SKM-1 treated with dmso at 0.1 percent for 144 hours (cell line): ENCODE results near the gene AATF.

ENCODE experiments used
- DNase-seq: peaks from one replicate; lab custom pipeline; 2025; ENCODE audit not compliant: unreplicated experiment; lab: John Stamatoyannopoulos, UW

AATF gene, protein sequence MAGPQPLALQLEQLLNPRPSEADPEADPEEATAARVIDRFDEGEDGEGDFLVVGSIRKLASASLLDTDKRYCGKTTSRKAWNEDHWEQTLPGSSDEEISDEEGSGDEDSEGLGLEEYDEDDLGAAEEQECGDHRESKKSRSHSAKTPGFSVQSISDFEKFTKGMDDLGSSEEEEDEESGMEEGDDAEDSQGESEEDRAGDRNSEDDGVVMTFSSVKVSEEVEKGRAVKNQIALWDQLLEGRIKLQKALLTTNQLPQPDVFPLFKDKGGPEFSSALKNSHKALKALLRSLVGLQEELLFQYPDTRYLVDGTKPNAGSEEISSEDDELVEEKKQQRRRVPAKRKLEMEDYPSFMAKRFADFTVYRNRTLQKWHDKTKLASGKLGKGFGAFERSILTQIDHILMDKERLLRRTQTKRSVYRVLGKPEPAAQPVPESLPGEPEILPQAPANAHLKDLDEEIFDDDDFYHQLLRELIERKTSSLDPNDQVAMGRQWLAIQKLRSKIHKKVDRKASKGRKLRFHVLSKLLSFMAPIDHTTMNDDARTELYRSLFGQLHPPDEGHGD

DNA sequence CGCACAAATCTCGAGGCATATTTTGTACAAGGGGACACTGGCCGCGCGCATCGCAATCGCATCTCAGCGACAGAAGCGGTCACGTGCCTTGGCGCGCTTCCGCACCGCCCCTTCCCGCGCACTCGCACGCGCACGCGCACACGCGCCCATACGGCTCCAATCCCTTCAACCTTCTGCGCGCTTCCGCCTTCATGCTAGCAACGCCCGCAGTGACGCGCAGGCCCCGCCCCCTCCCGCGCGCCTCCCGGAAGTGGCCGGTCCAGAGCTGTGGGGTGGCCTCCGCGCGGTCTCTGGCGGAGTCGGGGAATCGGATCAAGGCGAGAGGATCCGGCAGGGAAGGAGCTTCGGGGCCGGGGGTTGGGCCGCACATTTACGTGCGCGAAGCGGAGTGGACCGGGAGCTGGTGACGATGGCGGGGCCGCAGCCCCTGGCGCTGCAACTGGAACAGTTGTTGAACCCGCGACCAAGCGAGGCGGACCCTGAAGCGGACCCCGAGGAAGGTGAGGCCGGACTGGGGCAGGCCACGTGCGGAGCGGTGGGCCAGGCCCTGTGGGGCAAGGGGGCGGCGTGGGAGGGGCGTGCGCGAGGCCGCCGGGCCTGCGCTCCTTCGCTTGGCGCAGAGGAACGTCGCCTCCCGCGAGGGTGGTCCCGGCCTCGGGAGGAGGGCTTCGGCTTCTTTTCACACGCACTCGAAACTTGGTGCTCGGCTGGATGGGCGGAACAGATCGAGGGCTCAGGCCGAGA, at the start of gene AATF:
AATF (plus strand) TSS at position 238 of the 744 bp plus-strand sequence; CDS start at position 410, 172 bp downstream.
- DNase-seq: peak; percentile 94

DNA sequence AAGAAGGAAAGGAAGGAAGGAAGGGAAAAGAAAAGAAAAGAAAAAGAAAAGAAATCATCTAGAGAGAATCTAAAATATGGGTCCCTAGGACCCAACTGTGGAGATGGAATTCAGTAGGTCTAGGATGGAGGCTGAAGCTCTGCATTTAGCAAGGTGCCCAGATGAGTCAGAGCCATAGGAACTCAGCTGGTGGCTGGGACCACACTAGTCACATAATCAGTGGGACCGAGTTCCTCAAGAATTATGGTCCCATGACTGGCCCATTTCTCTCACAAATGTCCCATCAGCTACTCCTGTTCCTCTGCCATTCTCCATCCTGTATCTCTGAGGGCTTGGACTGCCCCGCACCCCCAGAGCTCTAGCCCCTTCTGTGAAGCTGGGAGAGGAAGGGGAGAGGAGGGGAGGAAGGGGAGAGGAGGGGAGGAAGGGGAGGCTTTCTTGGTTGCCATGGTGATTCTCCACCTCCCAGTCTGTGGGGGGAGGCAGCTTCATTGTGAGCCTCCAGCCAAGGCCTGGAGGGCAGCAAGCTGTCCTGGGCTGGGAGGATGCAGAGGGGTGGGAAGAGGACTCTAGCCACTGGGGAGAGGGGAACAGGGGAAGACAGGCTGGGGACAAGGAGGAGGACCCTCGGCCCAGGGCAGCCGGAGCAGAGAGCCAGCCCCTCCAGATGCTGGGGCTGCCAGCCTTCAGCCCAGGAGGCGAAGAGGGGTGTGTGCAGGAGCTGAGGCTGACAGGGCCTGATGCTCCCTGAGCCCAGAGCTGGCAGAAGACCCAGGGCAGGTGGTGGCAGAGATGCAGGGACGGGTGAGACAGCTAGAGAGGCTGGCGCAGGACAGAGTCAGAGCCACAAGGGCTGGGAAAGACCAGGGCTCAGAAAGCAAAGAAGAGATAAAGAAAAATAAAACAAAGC, 49.2 kb upstream of the AATF start:
- DNase-seq: no peak

DNA sequence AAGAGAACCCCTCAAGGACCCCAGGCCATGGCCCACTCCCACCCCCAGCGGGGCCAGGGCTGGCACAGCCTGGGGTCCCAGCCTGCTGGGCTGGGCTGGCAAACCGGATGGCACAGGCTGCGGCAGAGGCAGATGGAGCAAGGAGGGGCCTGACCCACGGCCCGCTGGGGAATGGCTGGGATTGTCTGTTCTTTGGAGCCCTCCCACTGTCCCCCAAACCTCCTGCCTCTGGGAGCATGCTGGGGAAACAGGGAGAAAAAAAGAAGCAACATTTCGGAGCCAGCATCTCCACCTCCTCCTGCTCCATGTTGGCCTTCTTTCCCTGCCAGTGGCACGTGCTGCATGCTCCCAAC, 48.6 kb upstream of the AATF start:
- no peak for DNase-seq

DNA sequence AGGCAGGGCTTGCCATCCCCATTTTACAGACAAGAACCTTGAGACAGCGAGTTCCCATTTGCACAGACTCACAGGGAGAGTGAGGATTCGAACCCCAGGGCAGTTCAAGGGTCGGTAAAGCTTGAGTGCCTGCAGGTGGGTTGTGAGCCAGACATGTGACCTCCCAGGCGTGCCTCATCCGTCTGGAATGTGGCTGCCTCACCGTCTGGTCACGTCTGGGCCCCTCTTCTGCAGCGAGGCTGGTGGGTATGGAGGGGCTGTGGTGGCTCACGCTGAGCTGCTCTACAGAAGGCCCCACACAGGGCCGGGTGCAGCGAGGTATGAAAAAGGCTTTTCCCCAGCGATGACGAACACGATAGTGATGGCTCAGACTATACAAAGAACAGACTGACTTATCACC, 47.2 kb upstream of the AATF start:
- DNase-seq: no peak

DNA sequence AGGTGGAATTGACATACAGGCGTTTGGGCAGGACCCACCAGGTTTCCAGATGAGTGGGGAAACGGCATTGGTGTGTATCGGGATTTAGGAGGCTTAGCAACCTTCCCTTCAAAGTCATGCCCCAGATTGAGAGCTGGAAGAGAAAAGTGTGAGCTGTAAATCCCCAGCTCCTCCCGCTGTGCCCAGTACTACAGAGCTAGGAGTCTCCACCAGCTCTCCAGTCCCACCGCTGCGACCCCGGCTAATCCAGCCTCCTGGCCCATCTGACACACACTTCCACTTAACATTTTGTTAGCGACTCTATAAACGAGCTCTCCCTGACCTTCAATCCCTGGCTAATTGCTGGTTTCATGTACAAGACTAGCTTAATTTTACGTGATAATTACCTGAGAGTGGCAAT, 41.3 kb upstream of the AATF start:
- DNase-seq: no peak

DNA sequence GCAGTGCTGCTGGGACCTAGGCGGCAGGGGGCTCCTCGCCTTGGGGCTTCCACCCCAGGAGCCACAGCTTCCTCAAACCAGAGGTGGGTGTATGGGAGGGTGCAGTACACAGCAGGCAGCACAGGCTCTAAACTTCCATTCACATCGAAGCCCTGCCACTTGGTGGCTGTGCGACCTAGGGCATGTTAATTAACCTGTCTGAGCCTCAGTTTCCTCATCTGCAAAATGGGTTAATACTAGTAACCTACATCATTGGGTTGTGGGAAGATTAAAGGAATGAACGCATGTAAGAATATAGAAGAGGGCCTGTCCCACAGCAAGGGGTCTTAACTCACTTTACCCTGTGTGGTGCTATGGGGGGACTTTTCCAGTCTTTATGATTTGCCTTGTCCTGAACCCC, 38.2 kb upstream of the AATF start:
- DNase-seq: no peak

DNA sequence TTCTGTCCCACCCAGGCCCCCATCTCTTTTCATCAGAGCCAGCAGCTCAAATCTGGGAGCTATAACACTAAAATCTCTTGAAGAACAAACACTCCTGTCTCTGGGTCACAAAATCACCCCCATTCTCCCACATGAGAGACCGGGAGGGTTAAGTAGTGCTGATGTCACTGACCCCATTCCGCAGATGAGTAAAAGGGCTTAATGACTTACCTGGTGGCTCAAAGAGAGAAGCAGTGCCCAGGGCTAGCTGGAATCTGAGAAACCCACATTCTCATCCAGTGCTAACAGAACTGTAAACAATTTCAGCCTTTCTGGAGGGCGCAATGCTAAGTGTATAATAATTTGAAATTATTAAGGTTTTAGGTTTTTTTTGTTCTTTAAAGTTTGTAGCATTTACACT, 37.8 kb upstream of the AATF start:
- DNase-seq: no peak

DNA sequence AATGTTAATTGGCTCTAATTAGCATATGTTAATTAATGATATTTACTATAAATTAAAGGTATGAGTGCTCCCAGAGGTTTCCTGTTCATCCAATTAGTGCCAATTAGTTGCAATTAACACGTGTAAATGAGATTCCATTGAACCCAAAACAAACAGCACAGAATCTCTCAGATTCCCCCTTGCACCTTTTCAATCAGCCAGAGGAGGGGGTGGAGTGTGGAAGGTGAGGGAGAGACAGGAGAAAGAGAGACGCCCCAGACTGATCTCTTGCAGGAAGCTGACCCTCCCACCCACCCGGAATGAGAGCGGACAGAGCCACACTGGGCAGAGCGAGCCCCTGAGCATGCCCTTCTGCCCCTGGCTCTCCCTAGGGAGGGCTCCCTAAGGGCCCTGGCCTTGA, 35.6 kb upstream of the AATF start:
- no peak for DNase-seq

DNA sequence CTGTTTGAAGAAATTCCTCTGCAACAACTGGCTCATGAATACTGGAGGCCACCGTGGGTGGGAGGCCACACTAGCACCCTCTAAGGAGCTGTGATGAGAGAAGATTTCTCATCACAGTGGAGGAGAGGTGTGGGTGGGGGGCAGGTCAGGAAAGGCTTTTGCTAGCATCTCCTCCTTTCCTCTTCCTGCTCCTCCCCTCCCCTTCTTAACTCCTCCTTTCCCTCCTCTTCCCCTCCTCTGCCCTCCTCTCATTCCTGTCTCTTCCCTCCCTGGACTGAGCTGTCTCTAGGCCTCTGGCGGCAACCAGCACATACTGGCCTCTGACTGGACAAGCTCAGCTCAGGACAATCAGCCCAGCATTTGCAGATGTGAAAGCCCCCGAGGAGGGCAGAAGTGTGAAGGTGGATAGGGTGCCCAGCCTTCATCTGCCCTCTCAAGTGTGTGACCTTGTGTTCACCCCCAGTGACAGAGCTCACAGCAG, 30.5 kb upstream of the AATF start:
- DNase-seq: no peak

DNA sequence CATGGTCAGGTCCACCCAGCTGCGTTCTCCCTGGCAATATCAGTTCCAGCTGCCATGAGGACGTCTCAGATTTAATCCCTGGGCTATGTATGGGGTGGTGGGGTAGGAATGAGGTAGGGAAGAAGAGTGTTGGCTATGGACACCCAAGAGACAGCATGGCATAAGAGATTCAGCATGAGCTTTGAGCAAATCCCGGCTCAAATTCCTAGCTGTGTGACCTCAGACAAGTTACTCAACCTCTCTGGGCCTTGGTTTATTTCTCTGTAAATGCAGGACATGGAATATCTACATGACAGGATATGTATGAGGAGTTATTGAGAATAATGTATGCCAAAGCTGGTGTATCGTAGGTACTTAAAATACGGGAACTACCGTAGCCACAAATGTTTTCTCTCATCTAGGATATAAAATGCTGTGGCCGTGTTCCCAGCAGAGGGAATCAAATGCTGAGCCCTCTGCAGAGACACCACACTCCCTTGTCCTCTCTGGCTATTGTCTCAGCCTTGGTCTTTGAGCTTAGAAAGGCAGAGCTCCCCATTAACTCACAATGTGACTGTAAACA, 29.3 kb upstream of the AATF start:
- DNase-seq: no peak

DNA sequence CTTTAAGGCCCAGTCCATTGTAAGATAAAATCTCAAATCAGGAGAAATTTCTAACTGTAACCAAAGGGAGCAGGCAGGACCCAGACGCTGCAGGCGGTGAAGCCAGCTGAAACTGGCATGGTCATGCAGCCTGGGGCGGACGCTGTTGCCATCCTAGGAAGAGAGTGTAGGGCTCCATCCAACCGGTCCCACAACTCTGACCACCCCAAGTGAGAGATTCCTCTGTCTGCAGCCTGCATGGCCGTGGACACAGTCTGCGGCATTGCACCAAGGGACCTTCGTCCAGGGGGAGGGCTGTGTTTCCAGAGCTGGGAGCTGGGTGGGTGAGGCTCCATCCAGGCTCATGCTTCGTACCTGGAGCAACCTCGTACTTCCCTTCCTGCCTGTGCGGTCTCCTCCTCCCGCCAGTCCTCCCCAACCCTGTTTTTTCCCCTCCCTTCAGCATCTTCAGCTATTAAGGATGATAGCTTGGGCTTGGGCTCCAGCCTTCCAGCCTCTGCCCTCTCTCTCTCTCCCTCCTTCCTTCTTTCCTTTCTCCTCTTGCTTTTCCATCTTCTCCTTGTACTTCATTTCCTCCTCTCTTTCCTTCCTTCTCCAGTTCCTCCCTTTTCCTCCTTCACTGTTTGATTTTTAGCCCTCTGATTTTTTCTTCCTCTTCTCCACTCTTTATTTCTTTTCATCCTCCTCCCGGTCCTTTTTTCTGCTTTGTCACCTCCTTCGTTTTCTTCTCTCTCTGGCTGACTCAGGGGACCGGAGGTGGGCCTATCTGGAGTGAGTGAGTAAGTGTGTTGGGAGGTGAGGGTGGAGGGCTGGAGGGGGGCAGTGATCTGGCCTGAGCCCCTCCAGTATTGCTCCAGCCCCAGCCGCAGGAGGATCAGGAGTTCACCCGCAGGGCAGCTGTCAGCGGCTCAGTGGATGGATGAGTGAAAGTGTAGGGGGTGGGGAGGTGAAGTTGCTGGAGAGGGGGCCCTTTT, 28.4 kb upstream of the AATF start:
- DNase-seq: no peak

DNA sequence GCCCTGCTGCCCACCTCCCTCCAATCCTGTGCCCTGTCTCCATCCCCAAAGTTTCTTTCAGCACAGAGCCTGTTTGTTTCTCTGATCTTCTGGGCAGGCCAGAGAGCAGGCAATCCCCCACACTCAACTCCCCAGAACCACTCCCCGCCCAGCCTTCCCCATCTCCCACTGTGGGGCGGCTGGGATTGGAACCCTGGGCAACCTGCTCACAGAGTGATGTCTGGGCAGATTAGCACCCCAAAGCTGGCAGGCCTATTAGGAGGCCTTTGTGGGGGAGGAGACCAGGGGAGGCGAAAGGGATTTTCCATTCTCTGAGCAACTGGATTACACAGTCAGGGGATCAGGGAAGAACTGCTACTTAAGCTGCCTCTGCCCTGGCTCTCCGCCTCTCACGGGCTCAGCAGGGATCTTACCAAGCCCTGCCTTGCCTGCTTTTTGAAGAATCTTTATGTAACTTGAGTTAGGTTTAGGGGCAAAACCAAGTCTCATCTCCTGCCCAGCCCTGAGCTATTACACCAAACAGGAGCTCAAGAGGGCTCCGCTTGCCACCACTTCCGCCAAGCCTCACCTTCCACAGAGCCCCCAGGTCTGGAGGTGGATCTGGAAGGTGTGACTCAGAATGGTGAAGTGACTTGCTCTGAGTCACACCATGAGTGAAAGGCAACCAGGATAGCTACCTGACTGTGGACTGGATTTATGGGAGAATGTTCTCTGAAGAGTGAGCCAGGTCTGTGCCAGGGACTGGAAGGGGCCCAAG, 27.5 kb upstream of the AATF start:
- no peak for DNase-seq

DNA sequence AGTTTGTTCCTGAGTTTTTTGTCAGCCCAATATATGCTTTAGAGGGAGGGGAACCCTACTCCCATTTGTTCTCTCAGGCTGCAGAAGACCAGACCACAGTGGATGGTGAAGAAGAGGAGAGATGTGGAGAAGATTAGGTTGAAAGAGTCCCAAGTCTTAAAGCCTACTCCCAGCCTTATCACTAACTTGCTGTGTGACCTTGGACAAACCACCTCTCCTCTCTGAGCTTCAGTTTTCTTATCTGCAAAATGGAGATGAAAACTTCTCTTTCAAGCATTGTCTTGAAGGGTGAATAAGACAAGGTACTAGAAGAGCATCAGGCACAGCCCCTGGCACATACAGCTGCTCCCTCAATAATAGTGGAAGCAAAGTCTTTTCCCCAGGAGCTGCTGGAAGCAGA, 26.6 kb upstream of the AATF start:
- DNase-seq: no peak

DNA sequence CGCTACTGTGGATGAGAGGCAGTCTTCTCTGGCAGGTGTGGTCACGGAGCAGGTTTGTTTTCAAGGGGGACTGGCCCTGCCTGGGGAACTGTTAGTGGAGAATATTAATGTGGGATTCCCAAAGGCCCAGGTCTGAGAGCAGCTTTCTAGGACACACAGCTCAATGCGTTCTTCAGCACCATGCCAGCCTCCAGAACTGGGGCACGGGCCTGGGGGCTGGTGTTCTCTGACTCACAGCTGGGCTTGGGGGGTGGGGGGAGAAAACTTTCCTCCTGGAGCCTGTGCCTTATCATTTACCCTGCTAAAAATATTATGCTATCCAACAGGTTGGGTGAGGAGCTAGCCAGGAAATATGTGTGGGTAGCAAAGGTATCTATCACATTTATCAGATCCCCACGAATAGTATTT, 24.9 kb upstream of the AATF start:
- DNase-seq: no peak

DNA sequence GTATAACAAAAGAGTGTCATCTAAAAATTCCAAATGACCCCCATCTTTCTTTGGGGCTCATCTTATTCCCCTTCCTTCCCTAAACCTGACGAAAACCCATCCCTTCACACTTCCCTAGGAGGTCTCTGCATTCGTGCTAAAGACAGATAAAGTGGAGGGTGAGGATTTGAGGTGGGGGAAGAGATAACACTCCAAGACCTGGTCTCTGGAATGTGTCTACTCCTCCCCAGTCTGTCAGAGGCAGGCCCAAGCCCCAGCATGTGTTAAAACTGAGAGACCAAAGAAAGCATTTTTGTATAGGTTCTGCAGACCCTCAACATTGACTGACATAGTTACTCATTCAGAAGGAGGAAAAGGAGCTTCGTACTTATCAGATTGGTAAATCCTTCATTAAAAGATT, 22.5 kb upstream of the AATF start:
- DNase-seq: no peak

DNA sequence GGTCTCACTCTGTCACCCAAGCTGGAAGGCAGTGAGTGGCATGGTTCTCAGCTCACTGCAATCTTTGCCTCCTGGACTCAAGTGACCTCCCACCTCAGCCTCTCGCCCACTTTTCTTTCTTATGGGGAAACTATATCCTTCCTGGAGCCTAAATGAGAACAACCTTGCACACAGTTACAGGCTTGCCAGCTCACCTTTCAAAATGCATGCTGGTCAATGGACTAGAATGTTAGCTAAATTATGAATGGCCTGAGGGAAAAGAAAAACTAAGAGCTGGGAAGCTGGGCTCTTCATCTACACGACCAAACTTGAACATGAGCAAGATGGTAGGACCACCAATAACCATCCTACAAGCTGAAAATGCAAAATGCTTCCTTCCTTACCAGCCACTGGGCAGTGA, 22.1 kb upstream of the AATF start:
- no peak for DNase-seq

DNA sequence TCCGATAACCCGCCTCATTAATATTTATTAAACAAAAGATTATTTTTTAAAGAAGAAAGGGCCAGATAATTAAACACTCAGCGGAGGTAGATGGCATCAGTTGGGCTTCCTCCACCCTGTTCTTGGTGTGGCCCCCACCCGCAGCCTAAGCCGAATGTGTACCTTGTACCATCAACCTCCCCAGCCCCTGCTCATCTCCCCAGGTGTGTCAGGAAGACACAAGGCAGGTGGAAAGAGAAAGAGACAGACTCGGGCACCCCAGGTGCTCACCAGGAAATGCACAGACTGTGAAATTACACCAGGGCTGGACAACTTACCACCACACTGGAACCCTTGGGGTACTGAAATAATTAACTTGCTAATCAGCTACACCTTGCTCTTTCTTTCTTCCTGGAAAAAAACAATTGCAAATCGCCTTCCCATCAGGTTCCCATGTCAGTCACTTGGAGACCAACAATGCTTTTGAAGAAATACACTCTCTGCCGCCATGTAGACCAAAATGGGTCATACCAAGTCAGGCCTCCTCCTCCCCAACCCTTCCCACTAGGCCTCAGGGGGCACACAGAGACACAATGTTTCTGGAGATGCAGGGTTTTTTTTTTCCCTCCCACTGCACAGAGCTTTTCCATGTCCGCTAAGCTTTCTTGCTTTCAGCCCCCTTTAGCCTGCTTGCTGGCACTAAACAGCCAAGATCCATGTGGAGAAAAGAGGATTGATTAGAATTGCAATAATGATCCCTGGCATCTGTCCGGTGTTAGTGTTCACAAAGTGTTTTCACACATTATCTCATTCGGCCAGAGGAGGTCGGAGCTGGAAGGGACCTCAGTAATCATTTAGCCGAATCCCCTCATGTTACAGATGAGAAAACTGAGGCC, 20.0 kb upstream of the AATF start:
- DNase-seq: no peak
